Lower leg skin (tissue), 4 donors: Measurements from ENCODE around the gene JARID2. TPM values are rescaled to one million over a fixed set of nuclear protein-coding genes. Genes with fewer than 3 reads are reported as not detected.
A peak's percentile ranks its signal among the peaks of the same experiment; 100 is the strongest.

Source experiments
- DNase-seq, 2 donors: peaks; one replicate each; pipeline ENCODE4 v3.0.0-alpha.2; 2019; ENCODE audit warnings: low spot score in 2 of 2
- H3K4me3 ChIP-seq: fragments of 200-600 bp; sonication (generic); 2 replicates; pipeline ENCODE4 v1.5.1; 2017; ENCODE audit warnings: mild to moderate bottlenecking, low read depth; ENCODE audit not compliant: poor library complexity, severe bottlenecking
- CTCF ChIP-seq, 3 donors: fragments of 450-650 bp; IDR thresholded peaks; one replicate each; pipeline ENCODE4 v1.5.1; 2016; ENCODE audit warnings: antibody characterized with exemption in 3 of 3, mild to moderate bottlenecking in 3 of 3, moderate library complexity in 2 of 3
- POLR2A ChIP-seq, 2 donors: fragments of 450-650 bp; IDR thresholded peaks; one replicate each; pipeline ENCODE4 v1.6.1; 2016 to 2017; ENCODE audit warnings: antibody characterized with exemption in 2 of 2, mild to moderate bottlenecking in 1 of 2, moderate library complexity in 1 of 2
- WGBS, 2 donors: methylation state at CpG; one replicate each; pipeline ENCODE4 v1.1.5; 2018; 5-methylcytosine and 5-hydroxymethylcytosine counted together
- intact Hi-C: fragments of 100-400 bp; cut with DNase I; formaldehyde crosslinking; loops from one replicate; pipeline ENCODE4 v1.15.0; 2023; ENCODE audit warnings: low total_unique reads
- total RNA-seq, 4 donors: library from RNA; depleted of rRNA; stranded (reverse); fragments of >200 nt; gene quantifications; one replicate each; pipeline ENCODE4 v1.1.0, GENCODE V29; 2016

Gene JARID2
- total RNA-seq, 4 donors from 2014 or later: 17.9 to 24.2 (median 21.6) TPM

- TF ChIP-seq CTCF (IDR thresholded peaks at IDR 0.05) (no peak), POLR2A (IDR thresholded peaks at IDR 0.05) (no peak)
- 78 to 82% methylated on average over 11 of the region's 11 CpGs for WGBS, 2 donors
- no peak overlapping the region for H3K4me3 ChIP-seq
- intact Hi-C loops: no loop called here
- no peak for DNase-seq
These were observed 244.6 kb downstream of the JARID2 start for GRCh38 chr6:15490242-15491100.

- peak; percentile 73 to 94 for DNase-seq
- intact Hi-C loops: no loop called here
- WGBS, 2 donors: 13 to 18% methylated on average over 9 of the region's 9 CpGs
- no peak overlapping the region for H3K4me3 ChIP-seq
- no peak for TF ChIP-seq POLR2A (IDR thresholded peaks at IDR 0.05)
- peak in 1 of 3 donors; percentile 78 for TF ChIP-seq CTCF (IDR thresholded peaks at IDR 0.05)
These were observed 245.6 kb downstream of the JARID2 start for GRCh38 chr6:15491255-15491985.

GRCh38 chr6:15491986-15492269 is 246.1 kb downstream of the JARID2 start:
- WGBS, 2 donors: 70 to 81% methylated on average over 5 of the region's 5 CpGs
- TF ChIP-seq POLR2A (IDR thresholded peaks at IDR 0.05) (no peak), CTCF (IDR thresholded peaks at IDR 0.05) (no peak)
- no peak for DNase-seq
- intact Hi-C loops: no loop called here
- H3K4me3 ChIP-seq: no peak overlapping the region

GRCh38 chr6:15493437-15494168 is 247.7 kb downstream of the JARID2 start:
- no peak overlapping the region for H3K4me3 ChIP-seq
- DNase-seq: no peak
- whole genome bisulfite sequencing, 2 donors: 89 to 92% methylated on average over 9 of the region's 9 CpGs
- TF ChIP-seq POLR2A (IDR thresholded peaks at IDR 0.05) (no peak), CTCF (IDR thresholded peaks at IDR 0.05) (no peak)
- intact Hi-C loops: no loop called here

GRCh38 chr6:15495375-15495901 is 249.6 kb downstream of the JARID2 start:
- H3K4me3 ChIP-seq: no peak overlapping the region
- WGBS, 2 donors: 52 to 55% methylated on average over 10 of the region's 10 CpGs
- TF ChIP-seq POLR2A (IDR thresholded peaks at IDR 0.05) (no peak), CTCF (IDR thresholded peaks at IDR 0.05) (no peak)
- intact Hi-C loops: no loop called here
- DNase-seq: peak in 1 of 2 donors; percentile 66
